ENCODE results near the gene FEV.
"Not testable (repeated sequence)": the region's sequence is repeated elsewhere in the genome, so short reads cannot be mapped to it uniquely, and the experiment has no call there.

Gene FEV

GRCh38 chr2:218963601-218964000 lies 21.4 kb downstream of the FEV start:
- no peak for DNase-seq

- peak; percentile 54 for DNase-seq
Measured at GRCh38 chr2:218962859-218963492, 22.0 kb downstream of the FEV start.

DNA sequence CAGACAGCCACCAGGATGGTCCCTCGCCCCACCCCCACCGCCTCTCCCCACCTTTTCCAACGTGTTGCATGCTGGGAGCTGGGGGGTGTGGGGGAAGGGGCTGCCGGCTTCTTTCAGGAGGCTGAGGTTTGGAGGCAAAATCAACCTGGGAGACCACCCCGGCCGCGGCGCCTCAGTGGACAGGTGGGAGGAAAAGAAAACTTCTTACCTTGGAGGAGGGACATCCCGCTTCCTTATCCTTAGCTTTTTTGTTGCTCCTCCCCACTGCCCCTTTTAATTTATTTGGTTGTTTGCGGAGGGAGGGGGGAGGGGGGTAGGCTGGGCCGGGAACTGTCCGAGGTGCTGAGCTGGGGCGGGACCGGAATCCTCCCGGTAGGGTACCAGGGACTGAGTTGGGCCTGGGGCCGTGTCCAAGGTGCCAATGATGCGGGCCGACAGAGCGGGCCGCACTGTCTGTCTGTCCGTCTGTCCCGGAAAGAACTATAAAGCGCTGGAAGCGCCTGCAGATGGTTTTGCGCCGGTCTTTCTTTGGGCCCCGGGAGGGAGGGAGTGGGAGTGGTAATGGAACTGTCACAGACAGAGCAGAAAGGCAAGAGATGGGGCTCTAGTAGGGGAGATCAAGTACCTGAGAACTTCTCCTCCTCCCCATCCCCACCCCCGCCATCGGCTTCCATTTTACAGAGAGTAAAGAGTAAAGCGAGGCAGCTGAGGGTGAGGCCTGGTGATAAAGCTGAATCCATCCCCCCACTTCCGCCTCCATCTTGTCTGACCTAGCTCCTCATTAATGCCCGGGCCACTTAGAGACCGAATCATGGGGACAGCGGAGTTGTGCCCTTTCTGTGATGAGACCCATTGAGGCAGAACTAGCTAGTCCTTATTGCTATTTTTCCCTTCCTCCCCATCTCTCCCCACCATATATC lies 23.1 kb downstream of the FEV start:
- no peak for DNase-seq

GRCh38 chr2:218961229-218961628 lies 23.8 kb downstream of the FEV start:
- DNase-seq, result no peak

- DNase-seq, result no peak
Measured at GRCh38 chr2:218960309-218961165, 24.4 kb downstream of the FEV start.

DNA sequence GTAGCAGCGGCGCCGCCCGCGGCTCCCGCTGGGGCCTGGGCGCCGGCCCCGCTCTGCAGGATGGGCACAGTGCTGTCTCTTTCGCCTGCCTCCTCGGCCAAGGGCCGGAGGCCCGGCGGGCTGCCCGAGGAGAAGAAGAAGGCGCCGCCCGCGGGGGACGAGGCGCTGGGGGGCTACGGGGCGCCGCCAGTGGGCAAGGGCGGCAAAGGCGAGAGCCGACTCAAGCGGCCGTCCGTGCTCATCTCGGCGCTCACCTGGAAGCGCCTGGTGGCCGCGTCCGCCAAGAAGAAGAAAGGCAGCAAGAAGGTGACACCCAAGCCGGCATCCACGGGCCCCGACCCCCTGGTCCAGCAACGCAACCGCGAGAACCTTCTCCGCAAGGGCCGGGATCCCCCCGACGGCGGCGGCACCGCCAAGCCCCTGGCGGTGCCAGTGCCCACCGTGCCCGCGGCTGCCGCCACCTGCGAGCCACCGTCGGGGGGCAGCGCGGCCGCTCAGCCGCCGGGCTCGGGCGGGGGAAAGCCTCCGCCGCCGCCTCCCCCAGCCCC lies 25.1 kb downstream of the FEV start:
- no peak for DNase-seq

GRCh38 chr2:218959141-218959731 lies 25.7 kb downstream of the FEV start, which contains the start of gene CDK5R2:
Gene CDK5R2 (plus strand): TSS chr2:218959666. CDS start chr2:218959821, 155 bp downstream.
- DNase-seq, result peak; percentile 57

DNA sequence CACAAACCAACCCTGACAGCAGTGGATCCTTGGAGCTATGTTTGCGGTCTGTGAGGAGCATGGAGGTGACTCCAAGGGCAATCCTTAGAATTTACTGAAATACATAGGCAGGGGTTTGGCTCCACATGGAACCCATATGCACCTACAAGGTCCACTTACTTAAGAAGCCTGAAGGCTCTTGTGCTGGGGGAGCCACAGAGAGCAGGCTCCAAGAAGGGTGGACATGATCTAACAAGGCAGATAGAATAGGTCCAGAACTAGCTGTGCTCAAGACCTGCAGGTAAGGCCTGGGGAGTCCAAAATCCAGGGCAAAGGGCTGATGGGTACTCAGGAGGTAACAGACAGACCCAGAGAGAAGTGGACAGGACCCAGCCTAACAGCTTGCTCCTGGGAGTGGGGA lies 26.7 kb downstream of the FEV start:
- DNase-seq, result no peak

DNA sequence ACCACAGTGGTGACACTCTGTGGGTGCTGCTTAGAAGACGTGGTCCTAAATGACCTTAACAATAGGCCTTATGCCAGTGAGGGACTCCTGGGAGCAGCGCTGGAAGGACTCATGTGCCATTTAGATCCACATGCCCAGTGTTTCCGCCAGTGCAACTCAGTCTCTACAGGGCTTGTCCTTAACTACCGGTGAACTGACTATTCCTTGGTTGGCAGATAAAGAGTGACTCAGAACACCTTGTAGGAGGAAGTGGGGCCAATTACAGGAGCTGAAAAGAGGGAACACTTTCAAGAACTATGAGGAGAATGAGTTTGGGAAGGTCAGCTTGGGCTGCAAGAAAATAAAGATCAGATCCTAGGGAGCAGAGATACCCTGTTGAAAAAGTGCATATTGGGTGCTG lies 27.3 kb downstream of the FEV start:
- DNase-seq, result no peak

- no peak for DNase-seq
Measured at GRCh38 chr2:218956039-218956438, 28.9 kb downstream of the FEV start.

DNA sequence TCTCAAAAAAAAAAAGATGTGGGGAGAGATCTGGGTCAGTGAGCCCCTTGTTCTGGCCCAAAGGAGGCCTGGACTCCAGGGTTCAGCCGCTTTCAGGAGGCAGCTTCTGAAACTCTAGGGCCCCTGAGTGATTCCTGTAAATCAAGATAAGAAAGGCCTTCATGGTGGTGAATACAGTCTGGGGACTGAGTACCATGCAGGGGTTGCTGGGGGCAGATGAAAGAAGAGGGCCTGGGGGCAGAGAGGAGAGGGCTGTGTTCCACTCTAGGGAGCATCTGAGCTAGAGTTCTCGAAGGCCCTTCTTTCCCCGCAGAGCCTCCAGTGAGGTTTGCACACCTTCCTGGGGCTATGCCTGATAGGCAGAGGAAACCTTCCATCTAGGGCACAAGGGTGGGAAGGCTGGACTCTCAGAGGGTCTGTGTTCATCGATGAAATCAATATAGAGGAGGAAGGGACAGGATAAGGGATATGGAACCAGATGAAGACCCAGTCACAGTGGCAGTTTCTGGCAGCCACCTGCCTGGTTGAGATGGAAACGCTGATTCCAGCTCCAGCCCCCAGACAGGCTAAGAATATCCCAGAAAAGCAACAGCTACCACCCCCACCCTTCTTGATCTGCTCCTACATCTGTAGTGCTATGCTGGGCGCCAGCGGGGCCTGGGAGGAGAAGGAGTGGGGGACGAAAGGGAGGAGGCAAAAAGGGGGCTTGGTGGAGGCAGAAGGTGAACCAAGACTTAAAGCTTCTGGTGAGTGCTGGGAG lies 30.3 kb downstream of the FEV start:
- DNase-seq, result no peak

DNA sequence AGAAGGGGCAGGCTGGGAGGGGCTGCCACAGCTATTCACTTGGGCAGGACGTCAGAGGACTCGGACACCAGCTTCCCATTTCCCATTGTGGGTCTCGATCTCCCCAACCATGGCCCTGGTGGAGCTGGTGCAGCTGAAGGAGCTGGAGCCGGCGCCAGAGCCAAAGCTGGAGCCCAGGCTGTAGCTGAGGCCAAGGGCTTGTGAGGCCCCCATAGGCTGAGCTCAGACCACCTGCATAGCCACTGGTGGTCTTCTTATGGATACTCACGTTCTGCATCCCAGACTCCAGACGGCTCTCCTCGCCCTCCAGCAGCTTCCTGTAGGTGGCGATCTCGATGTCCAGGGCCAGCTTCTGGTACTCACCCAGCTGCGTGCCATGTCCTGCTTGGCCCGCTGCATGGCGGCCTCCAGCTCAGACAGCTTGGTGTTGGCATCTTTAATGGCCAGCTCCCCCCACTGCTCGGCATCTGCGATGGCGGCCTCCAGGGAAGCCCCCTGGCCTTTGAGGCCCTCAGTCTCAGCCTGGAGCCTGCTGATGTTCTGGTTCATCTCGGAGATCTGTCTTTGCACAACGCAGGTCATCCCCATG lies 31.5 kb downstream of the FEV start:
- no peak for DNase-seq

DNA sequence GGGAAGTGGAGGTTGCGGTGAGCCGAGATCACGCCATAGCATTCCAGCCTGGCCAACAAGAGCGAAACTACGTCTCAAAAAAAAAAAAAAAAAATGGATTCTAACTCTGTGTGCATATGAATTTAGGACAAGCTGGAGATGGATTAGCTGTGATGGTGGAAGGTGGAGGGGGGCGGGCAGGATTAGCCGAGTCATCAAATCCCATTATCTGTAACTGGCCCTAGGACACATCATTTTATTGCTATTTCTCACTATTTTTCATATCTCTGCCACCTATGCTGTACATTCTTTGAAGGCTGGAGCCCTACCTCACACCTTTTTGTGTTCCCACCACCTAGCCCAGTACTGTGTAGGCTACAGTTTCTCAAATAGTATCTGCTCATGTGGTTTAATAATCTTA lies 32.8 kb downstream of the FEV start:
- no peak for DNase-seq

- no peak for DNase-seq
Measured at GRCh38 chr2:218946621-218947020, 38.4 kb downstream of the FEV start.

DNA sequence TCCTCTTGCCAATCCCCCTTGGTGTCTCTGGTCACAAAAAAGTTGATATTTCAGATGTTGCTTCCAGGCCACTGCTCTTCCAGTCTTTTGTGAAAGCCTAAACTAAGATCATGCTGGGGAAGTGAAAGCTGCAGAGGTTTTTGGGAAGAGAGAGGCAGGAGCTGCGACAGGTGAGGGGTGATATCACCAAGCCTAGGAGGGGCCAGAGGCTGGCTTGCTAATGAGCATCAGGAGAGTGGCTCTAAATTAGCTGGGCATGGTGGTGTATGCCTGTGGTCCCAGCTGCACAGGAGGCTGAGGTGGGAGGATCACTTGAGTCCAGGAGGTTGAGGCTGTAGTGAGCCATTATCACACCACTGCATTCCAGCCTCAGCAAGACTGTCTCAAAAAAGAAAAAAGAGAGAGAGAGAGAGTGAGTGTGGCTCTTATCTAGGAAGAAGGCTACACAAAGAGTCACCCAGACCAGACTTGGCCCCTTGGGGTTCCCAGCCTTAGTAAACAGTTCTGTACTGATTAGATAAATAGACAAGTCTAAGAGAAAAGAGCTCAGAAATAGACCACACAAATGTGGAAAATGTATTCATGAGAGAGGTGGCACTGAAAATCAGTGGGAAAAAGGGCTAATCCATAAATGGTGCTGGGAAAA lies 40.1 kb downstream of the FEV start:
- no peak for DNase-seq

DNA sequence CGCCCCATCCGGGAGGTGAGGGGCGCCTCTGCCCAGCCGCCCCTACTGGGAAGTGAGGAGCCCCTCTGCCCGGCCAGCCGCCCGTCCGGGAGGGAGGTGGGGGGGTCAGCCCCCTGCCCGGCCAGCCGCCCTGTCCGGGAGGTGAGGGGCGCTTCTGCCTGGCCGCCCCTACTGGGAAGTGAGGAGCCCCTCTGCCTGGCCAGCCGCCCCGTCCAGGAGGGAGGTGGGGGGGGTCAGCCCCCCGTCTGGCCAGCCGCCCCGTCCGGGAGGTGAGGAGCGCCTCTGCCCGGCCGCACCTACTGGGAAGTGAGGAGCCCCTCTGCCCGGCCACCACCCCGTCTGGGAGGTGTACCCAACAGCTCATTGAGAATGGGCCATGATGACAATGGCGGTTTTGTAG lies 53.2 kb downstream of the FEV start:
- not testable (repeated sequence) for DNase-seq
